ENCODE measurements around the gene RPL41.

DNA sequence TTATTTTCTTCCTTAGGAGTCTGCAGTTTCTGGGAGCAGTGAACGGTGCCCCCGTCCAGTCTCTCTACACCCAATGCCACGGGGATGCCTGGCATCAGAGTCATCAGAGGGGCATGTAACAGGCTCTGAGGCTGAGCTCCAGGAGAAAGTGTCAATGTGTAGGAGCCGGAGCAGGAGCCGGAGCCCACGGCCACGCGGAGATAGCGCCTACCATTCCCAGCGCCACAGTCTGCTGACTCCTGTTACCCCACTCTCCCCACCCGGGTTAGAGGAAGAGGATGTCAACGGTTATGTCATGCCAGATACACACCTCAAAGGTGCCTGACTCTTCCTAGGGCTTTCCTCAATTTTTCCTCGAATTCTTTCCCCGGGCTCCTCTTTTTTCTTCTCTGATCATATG lies 15.4 kb upstream of the RPL41 start:
- TF ChIP-seq CTCF (IDR thresholded peaks at IDR 0.05; ENCODE audit: insufficient read depth, low read length) (no peak), REST (IDR thresholded peaks at IDR 0.05; ENCODE audit: insufficient replicate concordance, low read depth) (no peak)
